H9 (cell line): Measurements from ENCODE around the gene PLCH1. TPM values are rescaled to one million over a fixed set of nuclear protein-coding genes. Genes with fewer than 3 reads are reported as not detected.

Source experiments
- DNase-seq: peaks from one replicate; pipeline ENCODE4 v3.0.0-alpha.2; 2017
- H2AFZ ChIP-seq: one replicate; pipeline ENCODE4 v1.6.1; 2013; ENCODE audit warnings: mild to moderate bottlenecking, low read length, control low read depth, moderate library complexity
- H2AK5ac ChIP-seq: 2 replicates; pipeline ENCODE4 v1.6.1; 2013; ENCODE audit warnings: low read length, control low read depth, mixed read lengths; ENCODE audit not compliant: insufficient read length
- H2BK120ac ChIP-seq: one replicate; pipeline ENCODE4 v1.6.1; 2013; ENCODE audit warnings: low read depth, mild to moderate bottlenecking, low read length, control low read depth, inconsistent platforms; ENCODE audit not compliant: poor library complexity, severe bottlenecking
- H2BK12ac ChIP-seq: 2 replicates; pipeline ENCODE4 v1.6.1; 2013; ENCODE audit warnings: low read length, control low read depth, mixed read lengths, low read depth; ENCODE audit not compliant: insufficient read length
- H2BK15ac ChIP-seq: 2 replicates; pipeline ENCODE4 v1.6.1; 2013; ENCODE audit warnings: low read depth, low read length, control low read depth
- H2BK20ac ChIP-seq: one replicate; pipeline ENCODE4 v1.6.1; 2013; ENCODE audit warnings: low read depth, mild to moderate bottlenecking, low read length, control low read depth, inconsistent platforms; ENCODE audit not compliant: poor library complexity, severe bottlenecking
- H2BK5ac ChIP-seq: 2 replicates; pipeline ENCODE4 v1.6.1; 2013; ENCODE audit warnings: low read length, control low read depth, mixed read lengths; ENCODE audit not compliant: insufficient read length
- H3K14ac ChIP-seq: 2 replicates; pipeline ENCODE4 v1.6.1; 2013; ENCODE audit warnings: low read length, control low read depth; ENCODE audit not compliant: insufficient read depth
- H3K18ac ChIP-seq: 2 replicates; pipeline ENCODE4 v1.6.1; 2013; ENCODE audit warnings: low read depth, mild to moderate bottlenecking, mixed read lengths, low read length, control low read depth; ENCODE audit not compliant: insufficient read length
- H3K23ac ChIP-seq: 2 replicates; pipeline ENCODE4 v1.6.1; 2013; ENCODE audit warnings: low read length, control low read depth, mixed read lengths, low read depth; ENCODE audit not compliant: insufficient read length
- H3K23me2 ChIP-seq: 2 replicates; pipeline ENCODE4 v1.6.1; 2013; ENCODE audit warnings: low read depth, mild to moderate bottlenecking, mixed read lengths, low read length, control low read depth; ENCODE audit not compliant: insufficient read length, poor library complexity, severe bottlenecking
- H3K27ac ChIP-seq: 2 replicates; pipeline ENCODE4 v1.5.1; 2013; ENCODE audit warnings: low read length, control low read depth, mixed read lengths, low read depth; ENCODE audit not compliant: insufficient read length
- H3K27me3 ChIP-seq: 2 replicates; pipeline ENCODE4 v1.6.1; 2013; ENCODE audit warnings: low read length, control low read depth, inconsistent platforms; ENCODE audit not compliant: insufficient read depth
- H3K4ac ChIP-seq: 2 replicates; pipeline ENCODE4 v1.6.1; 2013; ENCODE audit warnings: low read depth, mild to moderate bottlenecking, control low read depth, inconsistent platforms, low read length, moderate library complexity
- H3K4me1 ChIP-seq: 2 replicates; pipeline ENCODE4 v1.6.1; 2013; ENCODE audit warnings: low read length, control low read depth, inconsistent platforms; ENCODE audit not compliant: insufficient read depth
- H3K4me2 ChIP-seq: 2 replicates; pipeline ENCODE4 v1.6.1; 2013; ENCODE audit warnings: low read length, control low read depth, mixed read lengths; ENCODE audit not compliant: insufficient read length, insufficient read depth
- H3K56ac ChIP-seq: 2 replicates; pipeline ENCODE4 v1.6.1; 2013; ENCODE audit warnings: low read depth, mild to moderate bottlenecking, mixed read lengths, low read length, control low read depth; ENCODE audit not compliant: insufficient read length
- H3K79me1 ChIP-seq: 2 replicates; pipeline ENCODE4 v1.6.1; 2013; ENCODE audit warnings: low read depth, mild to moderate bottlenecking, moderate library complexity, low read length, control low read depth, inconsistent platforms; ENCODE audit not compliant: insufficient read depth, poor library complexity, severe bottlenecking
- H3K79me2 ChIP-seq: 2 replicates; pipeline ENCODE4 v1.6.1; 2013; ENCODE audit warnings: low read length, control low read depth, inconsistent platforms; ENCODE audit not compliant: insufficient read depth
- H3K9ac ChIP-seq: 2 replicates; pipeline ENCODE4 v1.6.1; 2013; ENCODE audit warnings: low read length, control low read depth, mixed read lengths; ENCODE audit not compliant: insufficient read length; ENCODE audit errors: extremely low read depth
- H3K9me3 ChIP-seq: one replicate; pipeline ENCODE4 v1.6.1; 2013; ENCODE audit warnings: low read depth, low read length, inconsistent platforms; ENCODE audit not compliant: control insufficient read depth
- H3T11ph ChIP-seq: one replicate; pipeline ENCODE4 v1.6.1; 2013; ENCODE audit warnings: mild to moderate bottlenecking, low read length, control low read depth, inconsistent platforms
- H4K20me1 ChIP-seq: one replicate; pipeline ENCODE4 v1.6.1; 2013; ENCODE audit not compliant: control insufficient read depth, insufficient read length, insufficient read depth
- H4K5ac ChIP-seq: 2 replicates; pipeline ENCODE4 v1.6.1; 2013; ENCODE audit warnings: low read depth, mild to moderate bottlenecking, mixed read lengths, low read length, control low read depth; ENCODE audit not compliant: insufficient read length
- H4K8ac ChIP-seq: replicated peaks from 2 replicates; pipeline ENCODE4 v1.6.1; 2013; ENCODE audit warnings: low read length, control low read depth, mixed read lengths, low read depth; ENCODE audit not compliant: insufficient read length
- H4K91ac ChIP-seq: 2 replicates; pipeline ENCODE4 v1.6.1; 2013; ENCODE audit warnings: low read depth, mild to moderate bottlenecking, moderate library complexity, mixed read lengths, low read length, control low read depth; ENCODE audit not compliant: insufficient read length
- H3K27ac Mint-ChIP-seq, 3 experiments: 2 replicates in 2 of 3; 3 replicates in 1 of 3; pipeline ENCODE4 v1.8.0; 2020 to 2021; ENCODE audit warnings: mixed read lengths in 3 of 3, mild to moderate bottlenecking in 1 of 3, moderate library complexity in 1 of 3
- H3K27me3 Mint-ChIP-seq: 2 replicates; pipeline ENCODE4 v1.8.0; 2021; ENCODE audit warnings: low read depth, mild to moderate bottlenecking, moderate library complexity, mixed read lengths
- H3K36me3 Mint-ChIP-seq, 3 experiments: 2 replicates in 2 of 3; 3 replicates in 1 of 3; pipeline ENCODE4 v1.8.0; 2020 to 2021; ENCODE audit warnings: low read depth in 3 of 3, mixed read lengths in 3 of 3; ENCODE audit not compliant: insufficient read depth in 1 of 3
- H3K4me1 Mint-ChIP-seq, 2 experiments: 2 replicates each; pipeline ENCODE4 v1.8.0; 2020; ENCODE audit warnings: mixed read lengths in 2 of 2
- H3K4me3 Mint-ChIP-seq, 2 experiments: 2 replicates in 1 of 2; 3 replicates in 1 of 2; pipeline ENCODE4 v1.8.0; 2020 to 2021; ENCODE audit warnings: mild to moderate bottlenecking in 2 of 2, mixed read lengths in 2 of 2, moderate library complexity in 1 of 2
- H3K9me3 Mint-ChIP-seq, 2 experiments: 2 replicates in 1 of 2; 3 replicates in 1 of 2; pipeline ENCODE4 v1.8.0; 2020; ENCODE audit warnings: mild to moderate bottlenecking in 2 of 2, mixed read lengths in 2 of 2, moderate library complexity in 1 of 2
- WGBS: extraction: QIAGEN DNeasy Blood & Tissue Kit; methylation state at CpG from one replicate; pipeline ENCODE4 v1.1.7; 2013; ENCODE audit warnings: missing lambda C conversion rate, low lambda C conversion rate, mixed read lengths; ENCODE audit not compliant: insufficient read length; ENCODE audit errors: extremely low coverage; 5-methylcytosine and 5-hydroxymethylcytosine counted together
- total RNA-seq: library from RNA; stranded (reverse); gene quantifications from 2 replicates; pipeline ENCODE4 v1.2.1, GENCODE V29; 2021
- TF ChIP-seq, protein P1 (sequence below): fragments of 200-600 bp; sonication (generic); conservative IDR thresholded peaks from 3 replicates; pipeline ENCODE4 v1.8.0; 2021; ENCODE audit warnings: antibody characterized with exemption, mild to moderate bottlenecking

Gene PLCH1
- total RNA-seq, 1 experiment from 2014 or later: 19.0 TPM

DNA sequence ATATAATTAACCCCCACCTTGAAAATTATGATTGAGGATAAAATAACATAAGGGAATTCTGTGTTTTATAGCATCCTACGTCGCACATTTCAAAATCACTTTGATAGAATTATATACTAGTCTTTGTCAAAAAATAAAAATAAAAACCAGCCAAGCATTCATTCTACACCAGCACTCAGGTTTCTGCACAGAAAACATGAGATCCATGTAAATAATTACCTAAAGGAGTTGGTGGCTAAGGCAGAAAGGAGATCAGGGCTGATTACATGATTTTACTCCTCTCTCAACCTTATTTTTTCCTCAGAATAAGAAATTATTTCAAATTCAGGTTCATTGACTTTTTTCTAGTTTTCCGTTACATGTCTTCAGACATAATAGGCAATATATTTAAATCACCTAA is 194.5 kb downstream of the PLCH1 start:
- no peak overlapping the region for H3T11ph ChIP-seq
- H2AFZ ChIP-seq: no peak overlapping the region
- H2BK5ac ChIP-seq: no peak overlapping the region
- H3K9me3 ChIP-seq: no peaks in the 10 kb centered on the region
- no peak overlapping the region for H2BK12ac ChIP-seq
- H4K20me1 ChIP-seq: no peaks in the 10 kb centered on the region
- Mint-ChIP-seq H3K9me3 (no peaks in the 10 kb centered on the region; a peak in 1 of 5 replicates), H3K36me3 (peaks cover 9 to 34% (median 31%) of the 10 kb centered on the region in 3 experiments), H3K27me3 (no peaks in the 10 kb centered on the region), H3K27ac (no peak overlapping the region), H3K4me3 (no peak overlapping the region), H3K4me1 (no peaks in the 10 kb centered on the region; a peak in 1 of 4 replicates)
- H4K91ac ChIP-seq: no peak overlapping the region
- no peaks in the 10 kb centered on the region for H3K79me2 ChIP-seq
- no peak for DNase-seq
- no peak overlapping the region for H4K5ac ChIP-seq
- H2BK120ac ChIP-seq: no peak overlapping the region
- H2BK15ac ChIP-seq: no peak overlapping the region
- no peak overlapping the region for H2AK5ac ChIP-seq
- WGBS: 100% methylated on average over 1 of the region's 3 CpGs
- no peak overlapping the region for H3K56ac ChIP-seq
- H3K23ac ChIP-seq: no peak overlapping the region
- H4K8ac ChIP-seq: no peak overlapping the region
- H3K9ac ChIP-seq: no peak overlapping the region
- no peak overlapping the region for H3K4ac ChIP-seq
- H3K27me3 ChIP-seq: no peaks in the 10 kb centered on the region
- H3K27ac ChIP-seq: no peak overlapping the region
- H3K79me1 ChIP-seq: no peaks in the 10 kb centered on the region
- no peaks in the 10 kb centered on the region for H3K4me1 ChIP-seq
- H3K14ac ChIP-seq: no peak overlapping the region
- no peak overlapping the region for H2BK20ac ChIP-seq
- H3K23me2 ChIP-seq: no peaks in the 10 kb centered on the region
- no peak overlapping the region for H3K4me2 ChIP-seq
- TF ChIP-seq, protein P1, sequence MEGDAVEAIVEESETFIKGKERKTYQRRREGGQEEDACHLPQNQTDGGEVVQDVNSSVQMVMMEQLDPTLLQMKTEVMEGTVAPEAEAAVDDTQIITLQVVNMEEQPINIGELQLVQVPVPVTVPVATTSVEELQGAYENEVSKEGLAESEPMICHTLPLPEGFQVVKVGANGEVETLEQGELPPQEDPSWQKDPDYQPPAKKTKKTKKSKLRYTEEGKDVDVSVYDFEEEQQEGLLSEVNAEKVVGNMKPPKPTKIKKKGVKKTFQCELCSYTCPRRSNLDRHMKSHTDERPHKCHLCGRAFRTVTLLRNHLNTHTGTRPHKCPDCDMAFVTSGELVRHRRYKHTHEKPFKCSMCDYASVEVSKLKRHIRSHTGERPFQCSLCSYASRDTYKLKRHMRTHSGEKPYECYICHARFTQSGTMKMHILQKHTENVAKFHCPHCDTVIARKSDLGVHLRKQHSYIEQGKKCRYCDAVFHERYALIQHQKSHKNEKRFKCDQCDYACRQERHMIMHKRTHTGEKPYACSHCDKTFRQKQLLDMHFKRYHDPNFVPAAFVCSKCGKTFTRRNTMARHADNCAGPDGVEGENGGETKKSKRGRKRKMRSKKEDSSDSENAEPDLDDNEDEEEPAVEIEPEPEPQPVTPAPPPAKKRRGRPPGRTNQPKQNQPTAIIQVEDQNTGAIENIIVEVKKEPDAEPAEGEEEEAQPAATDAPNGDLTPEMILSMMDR: no peak
- H3K18ac ChIP-seq: no peak overlapping the region
